Stimulated activated CD4-positive, alpha-beta T cell treated with anti-CD3 and anti-CD28 coated beads, Interleukin-2, amount 100 ng/mL, for 4 hours (primary cell): ENCODE results near the gene GRIK3.

Experiments used
- DNase-seq: peaks from one replicate; pipeline ENCODE4 v3.0.0-alpha.2; 2020; ENCODE audit warnings: low read depth

GRIK3 gene

GRCh38 chr1:36981126-36981525, 53.2 kb downstream of the GRIK3 start:
- DNase-seq, result no peak

- DNase-seq, result no peak
These were observed 56.4 kb downstream of the GRIK3 start for GRCh38 chr1:36977731-36978406.

GRCh38 chr1:36975642-36976041, 58.7 kb downstream of the GRIK3 start:
- no peak for DNase-seq

- no peak for DNase-seq
These were observed 61.3 kb downstream of the GRIK3 start for GRCh38 chr1:36973056-36973455.

- no peak for DNase-seq
These were observed 62.3 kb downstream of the GRIK3 start for GRCh38 chr1:36971852-36972618.

GRCh38 chr1:36968730-36969129, 65.6 kb downstream of the GRIK3 start:
- no peak for DNase-seq

- no peak for DNase-seq
These were observed 68.1 kb downstream of the GRIK3 start for GRCh38 chr1:36966242-36966641.

- DNase-seq, result no peak
These were observed 68.8 kb downstream of the GRIK3 start for GRCh38 chr1:36965275-36966159.

- DNase-seq, result no peak
These were observed 69.5 kb downstream of the GRIK3 start for GRCh38 chr1:36964830-36965229.

- DNase-seq, result no peak
These were observed 71.3 kb downstream of the GRIK3 start for GRCh38 chr1:36963006-36963405.

GRCh38 chr1:36961062-36961615, 73.2 kb downstream of the GRIK3 start:
- DNase-seq, result no peak

- DNase-seq, result no peak
These were observed 77.7 kb downstream of the GRIK3 start for GRCh38 chr1:36956570-36956969.

- DNase-seq, result no peak
These were observed 79.3 kb downstream of the GRIK3 start for GRCh38 chr1:36955016-36955415.

GRCh38 chr1:36953061-36953460, 81.3 kb downstream of the GRIK3 start:
- DNase-seq, result no peak

GRCh38 chr1:36951761-36952160, 82.6 kb downstream of the GRIK3 start:
- DNase-seq, result no peak

GRCh38 chr1:36951292-36951750, 83.0 kb downstream of the GRIK3 start:
- DNase-seq, result no peak

- no peak for DNase-seq
These were observed 83.6 kb downstream of the GRIK3 start for GRCh38 chr1:36950604-36951291.

- no peak for DNase-seq
These were observed 85.7 kb downstream of the GRIK3 start for GRCh38 chr1:36948606-36949005.

- no peak for DNase-seq
These were observed 86.2 kb downstream of the GRIK3 start for GRCh38 chr1:36948147-36948546.

GRCh38 chr1:36947384-36947783, 86.9 kb downstream of the GRIK3 start:
- DNase-seq, result no peak

- no peak for DNase-seq
These were observed 89.4 kb downstream of the GRIK3 start for GRCh38 chr1:36944883-36945282.

- no peak for DNase-seq
These were observed 92.2 kb downstream of the GRIK3 start for GRCh38 chr1:36942148-36942547.
